HepG2 (cell line): Measurements from ENCODE around the gene SLC2A11. TPM values are rescaled to one million over a fixed set of nuclear protein-coding genes. Genes with fewer than 3 reads are reported as not detected.

Experiments
- AKAP8 ChIP-seq: sonication (generic); formaldehyde crosslinking; IDR thresholded peaks from 2 replicates; pipeline ENCODE4 v1.5.1; 2020; ENCODE audit warnings: mild to moderate bottlenecking, missing genetic modification reagents
- CBX1 ChIP-seq: IDR thresholded peaks from one replicate; pipeline ENCODE4 v1.6.1; 2016; ENCODE audit warnings: antibody characterized with exemption, low read depth
- CCAR2 ChIP-seq: fragments of 200-400 bp; formaldehyde crosslinking; optimal IDR thresholded peaks from 2 replicates; pipeline ENCODE3; 2018; ENCODE audit warnings: low read depth, mild to moderate bottlenecking, low read length, moderate library complexity
- KDM2A ChIP-seq: sonication (generic); formaldehyde crosslinking; IDR thresholded peaks from 2 replicates; pipeline ENCODE4 v1.4.0; 2020; ENCODE audit warnings: low read depth, missing genetic modification reagents, borderline replicate concordance
- KDM3A ChIP-seq: IDR thresholded peaks from 2 replicates; pipeline ENCODE4 v1.6.1; 2018; ENCODE audit warnings: low read depth, missing compliant biosample characterization
- MTA3 ChIP-seq: sonication (generic); formaldehyde crosslinking; IDR thresholded peaks from 2 replicates; pipeline ENCODE4 v1.4.0; 2020; ENCODE audit warnings: missing genetic modification reagents
- SALL1 ChIP-seq: sonication (generic); formaldehyde crosslinking; IDR thresholded peaks from 2 replicates; pipeline ENCODE4 v1.8.0; 2022; ENCODE audit warnings: mild to moderate bottlenecking, missing genetic modification reagents
- SIX1 ChIP-seq: sonication (generic); formaldehyde crosslinking; IDR thresholded peaks from 2 replicates; pipeline ENCODE4 v1.4.0; 2020; ENCODE audit warnings: missing genetic modification reagents, borderline replicate concordance
- SP140L ChIP-seq: sonication (generic); formaldehyde crosslinking; IDR thresholded peaks from 2 replicates; pipeline ENCODE4 v1.4.0; 2020; ENCODE audit warnings: missing genetic modification reagents, borderline replicate concordance
- ZNF772 ChIP-seq: sonication (generic); formaldehyde crosslinking; IDR thresholded peaks from 2 replicates; pipeline ENCODE4 v1.5.0; 2020; ENCODE audit warnings: mild to moderate bottlenecking, missing genetic modification reagents
- ZNF777 ChIP-seq: sonication (generic); formaldehyde crosslinking; IDR thresholded peaks from 2 replicates; pipeline ENCODE4 v1.4.0; 2020; ENCODE audit warnings: missing genetic modification reagents
- ZNF841 ChIP-seq: sonication (generic); formaldehyde crosslinking; IDR thresholded peaks from 2 replicates; pipeline ENCODE4 v1.8.1; 2023; ENCODE audit warnings: missing genetic modification reagents, borderline replicate concordance
- polyA plus RNA-seq, 8 experiments: library from polyadenylated mRNA; depleted of rRNA in 3 of 8; stranded (reverse) in 7 of 8; unstranded in 1 of 8; fragments of >200 nt; fragmentation: Illumina TruSeq in 4 of 8; extraction: Trizol in 4 of 8; gene quantifications; 2 replicates each; pipeline versions ENCODE4 v1.2.1 to v1.2.3, GENCODE V29; 2011 to 2016; ENCODE audit warnings: low read depth in 4 of 8, missing spikeins in 1 of 8, mixed read lengths in 1 of 8; ENCODE audit not compliant: insufficient read depth in 1 of 8
- total RNA-seq, 5 experiments: library from RNA; depleted of rRNA; stranded (reverse); fragments of >200 nt; fragmentation: Illumina TruSeq; extraction: Trizol; gene quantifications; 2 replicates each; pipeline ENCODE4 v1.2.3, GENCODE V29; 2016; ENCODE audit warnings: low read depth in 1 of 5
- TF ChIP-seq, protein P1 (sequence below): sonication (generic); formaldehyde crosslinking; IDR thresholded peaks from 2 replicates; pipeline ENCODE4 v1.4.0; 2020; ENCODE audit warnings: missing genetic modification reagents
- TF ChIP-seq, protein P2 (sequence below): sonication (generic); formaldehyde crosslinking; IDR thresholded peaks from 2 replicates; pipeline ENCODE4 v1.9.0; 2021; ENCODE audit warnings: missing genetic modification reagents, mild to moderate bottlenecking, borderline replicate concordance
- TF ChIP-seq, protein P3 (sequence below): sonication (generic); formaldehyde crosslinking; IDR thresholded peaks from 2 replicates; pipeline ENCODE4 v1.5.0; 2020; ENCODE audit warnings: mild to moderate bottlenecking, missing genetic modification reagents
- TF ChIP-seq, protein P4 (sequence below): sonication (generic); formaldehyde crosslinking; IDR thresholded peaks from 2 replicates; pipeline ENCODE4 v1.5.0; 2020; ENCODE audit warnings: mild to moderate bottlenecking, missing genetic modification reagents
- TF ChIP-seq, protein P5 (sequence below): sonication (generic); formaldehyde crosslinking; IDR thresholded peaks from 2 replicates; pipeline ENCODE4 v1.4.0; 2020; ENCODE audit warnings: missing genetic modification reagents, borderline replicate concordance

The SLC2A11 gene
- total and polyA plus RNA-seq, 2 of the 13 experiments (the other 11 are each of a cell fraction or from before 2014, with no cell fraction given) = 15.2 to 15.4 TPM

DNA sequence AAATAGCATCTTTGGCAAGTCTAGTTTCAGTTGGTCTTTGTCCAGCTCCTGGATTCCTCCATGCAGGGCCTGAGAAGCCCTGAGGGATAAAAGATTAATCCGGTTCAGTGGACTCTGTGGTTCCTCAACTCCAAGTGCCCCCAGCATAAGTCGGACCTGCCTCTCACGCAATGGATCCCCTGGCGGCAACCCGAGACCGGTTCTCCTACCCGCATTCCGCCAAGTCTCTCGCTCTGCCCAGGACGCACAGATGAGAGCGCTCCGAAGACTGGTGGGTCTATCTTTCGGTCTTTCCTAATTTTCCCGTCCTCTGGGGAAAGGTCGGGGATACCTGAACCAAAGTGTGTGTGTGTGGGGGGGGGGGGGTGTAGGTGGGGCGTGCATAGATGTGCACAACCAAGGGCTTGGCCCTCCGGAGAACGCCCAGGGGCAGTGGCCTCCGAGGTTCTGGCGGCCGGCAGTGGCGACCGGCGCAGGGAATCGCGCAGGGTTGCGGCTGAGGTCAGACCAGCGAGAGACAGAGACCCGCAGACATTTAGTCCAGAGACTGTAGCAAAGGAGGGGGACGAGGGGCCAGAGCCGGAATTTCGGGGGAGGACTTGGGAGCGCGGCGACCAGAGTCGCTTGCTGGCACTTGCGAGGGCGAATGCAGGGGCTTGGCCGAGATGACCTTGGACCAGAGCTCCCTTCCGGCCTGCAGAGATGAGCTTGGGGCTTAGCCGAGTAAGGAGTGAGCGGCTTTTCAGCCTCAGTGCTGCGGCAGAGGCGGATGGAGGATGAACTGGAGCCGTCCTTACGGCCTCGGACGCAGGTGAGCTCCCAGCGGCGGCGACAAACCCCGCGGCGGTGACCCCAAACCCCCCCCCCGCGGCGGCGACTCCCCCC lies 712 bp upstream of the SLC2A11 start (continued):
- TF ChIP-seq, protein P1, sequence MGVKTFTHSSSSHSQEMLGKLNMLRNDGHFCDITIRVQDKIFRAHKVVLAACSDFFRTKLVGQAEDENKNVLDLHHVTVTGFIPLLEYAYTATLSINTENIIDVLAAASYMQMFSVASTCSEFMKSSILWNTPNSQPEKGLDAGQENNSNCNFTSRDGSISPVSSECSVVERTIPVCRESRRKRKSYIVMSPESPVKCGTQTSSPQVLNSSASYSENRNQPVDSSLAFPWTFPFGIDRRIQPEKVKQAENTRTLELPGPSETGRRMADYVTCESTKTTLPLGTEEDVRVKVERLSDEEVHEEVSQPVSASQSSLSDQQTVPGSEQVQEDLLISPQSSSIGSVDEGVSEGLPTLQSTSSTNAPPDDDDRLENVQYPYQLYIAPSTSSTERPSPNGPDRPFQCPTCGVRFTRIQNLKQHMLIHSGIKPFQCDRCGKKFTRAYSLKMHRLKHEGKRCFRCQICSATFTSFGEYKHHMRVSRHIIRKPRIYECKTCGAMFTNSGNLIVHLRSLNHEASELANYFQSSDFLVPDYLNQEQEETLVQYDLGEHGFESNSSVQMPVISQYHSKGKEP (CRISPR knock-in tag) = 0 out of 2 replicates have a peak, but pooled peaks have one; percentile 36
- TF ChIP-seq SIX1 (CRISPR knock-in tag) (no peak), CBX1 (no peak), KDM2A (CRISPR knock-in tag) (peak; percentile 5; the same call in 1 of the 2 replicates), CCAR2 (no peak), ZNF777 (CRISPR knock-in tag) (no peak), SP140L (no peak), ZNF772 (CRISPR knock-in tag) (peak; percentile 76; the same call in 1 of the 2 replicates), SALL1 (CRISPR knock-in tag) (peak; percentile 6; the same call in 1 of the 2 replicates), AKAP8 (no peak), MTA3 (no peak), ZNF841 (CRISPR knock-in tag) (no peak), KDM3A (CRISPR knock-in tag) (0 out of 2 replicates have a peak, but pooled peaks have one; percentile 35)
- TF ChIP-seq, protein P2, sequence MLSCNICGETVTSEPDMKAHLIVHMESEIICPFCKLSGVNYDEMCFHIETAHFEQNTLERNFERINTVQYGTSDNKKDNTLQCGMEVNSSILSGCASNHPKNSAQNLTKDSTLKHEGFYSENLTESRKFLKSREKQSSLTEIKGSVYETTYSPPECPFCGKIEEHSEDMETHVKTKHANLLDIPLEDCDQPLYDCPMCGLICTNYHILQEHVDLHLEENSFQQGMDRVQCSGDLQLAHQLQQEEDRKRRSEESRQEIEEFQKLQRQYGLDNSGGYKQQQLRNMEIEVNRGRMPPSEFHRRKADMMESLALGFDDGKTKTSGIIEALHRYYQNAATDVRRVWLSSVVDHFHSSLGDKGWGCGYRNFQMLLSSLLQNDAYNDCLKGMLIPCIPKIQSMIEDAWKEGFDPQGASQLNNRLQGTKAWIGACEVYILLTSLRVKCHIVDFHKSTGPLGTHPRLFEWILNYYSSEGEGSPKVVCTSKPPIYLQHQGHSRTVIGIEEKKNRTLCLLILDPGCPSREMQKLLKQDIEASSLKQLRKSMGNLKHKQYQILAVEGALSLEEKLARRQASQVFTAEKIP (CRISPR knock-in tag) = no peak
- TF ChIP-seq, protein P3, sequence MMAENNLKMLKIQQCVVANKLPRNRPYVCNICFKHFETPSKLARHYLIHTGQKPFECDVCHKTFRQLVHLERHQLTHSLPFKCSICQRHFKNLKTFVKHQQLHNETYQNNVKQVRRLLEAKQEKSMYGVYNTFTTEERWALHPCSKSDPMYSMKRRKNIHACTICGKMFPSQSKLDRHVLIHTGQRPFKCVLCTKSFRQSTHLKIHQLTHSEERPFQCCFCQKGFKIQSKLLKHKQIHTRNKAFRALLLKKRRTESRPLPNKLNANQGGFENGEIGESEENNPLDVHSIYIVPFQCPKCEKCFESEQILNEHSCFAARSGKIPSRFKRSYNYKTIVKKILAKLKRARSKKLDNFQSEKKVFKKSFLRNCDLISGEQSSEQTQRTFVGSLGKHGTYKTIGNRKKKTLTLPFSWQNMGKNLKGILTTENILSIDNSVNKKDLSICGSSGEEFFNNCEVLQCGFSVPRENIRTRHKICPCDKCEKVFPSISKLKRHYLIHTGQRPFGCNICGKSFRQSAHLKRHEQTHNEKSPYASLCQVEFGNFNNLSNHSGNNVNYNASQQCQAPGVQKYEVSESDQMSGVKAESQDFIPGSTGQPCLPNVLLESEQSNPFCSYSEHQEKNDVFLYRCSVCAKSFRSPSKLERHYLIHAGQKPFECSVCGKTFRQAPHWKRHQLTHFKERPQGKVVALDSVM (CRISPR knock-in tag) = no peak
- TF ChIP-seq, protein P4, sequence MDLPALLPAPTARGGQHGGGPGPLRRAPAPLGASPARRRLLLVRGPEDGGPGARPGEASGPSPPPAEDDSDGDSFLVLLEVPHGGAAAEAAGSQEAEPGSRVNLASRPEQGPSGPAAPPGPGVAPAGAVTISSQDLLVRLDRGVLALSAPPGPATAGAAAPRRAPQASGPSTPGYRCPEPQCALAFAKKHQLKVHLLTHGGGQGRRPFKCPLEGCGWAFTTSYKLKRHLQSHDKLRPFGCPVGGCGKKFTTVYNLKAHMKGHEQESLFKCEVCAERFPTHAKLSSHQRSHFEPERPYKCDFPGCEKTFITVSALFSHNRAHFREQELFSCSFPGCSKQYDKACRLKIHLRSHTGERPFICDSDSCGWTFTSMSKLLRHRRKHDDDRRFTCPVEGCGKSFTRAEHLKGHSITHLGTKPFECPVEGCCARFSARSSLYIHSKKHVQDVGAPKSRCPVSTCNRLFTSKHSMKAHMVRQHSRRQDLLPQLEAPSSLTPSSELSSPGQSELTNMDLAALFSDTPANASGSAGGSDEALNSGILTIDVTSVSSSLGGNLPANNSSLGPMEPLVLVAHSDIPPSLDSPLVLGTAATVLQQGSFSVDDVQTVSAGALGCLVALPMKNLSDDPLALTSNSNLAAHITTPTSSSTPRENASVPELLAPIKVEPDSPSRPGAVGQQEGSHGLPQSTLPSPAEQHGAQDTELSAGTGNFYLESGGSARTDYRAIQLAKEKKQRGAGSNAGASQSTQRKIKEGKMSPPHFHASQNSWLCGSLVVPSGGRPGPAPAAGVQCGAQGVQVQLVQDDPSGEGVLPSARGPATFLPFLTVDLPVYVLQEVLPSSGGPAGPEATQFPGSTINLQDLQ (CRISPR knock-in tag) = 0 out of 2 replicates have a peak, but pooled peaks have one; percentile 56
- TF ChIP-seq, protein P5, sequence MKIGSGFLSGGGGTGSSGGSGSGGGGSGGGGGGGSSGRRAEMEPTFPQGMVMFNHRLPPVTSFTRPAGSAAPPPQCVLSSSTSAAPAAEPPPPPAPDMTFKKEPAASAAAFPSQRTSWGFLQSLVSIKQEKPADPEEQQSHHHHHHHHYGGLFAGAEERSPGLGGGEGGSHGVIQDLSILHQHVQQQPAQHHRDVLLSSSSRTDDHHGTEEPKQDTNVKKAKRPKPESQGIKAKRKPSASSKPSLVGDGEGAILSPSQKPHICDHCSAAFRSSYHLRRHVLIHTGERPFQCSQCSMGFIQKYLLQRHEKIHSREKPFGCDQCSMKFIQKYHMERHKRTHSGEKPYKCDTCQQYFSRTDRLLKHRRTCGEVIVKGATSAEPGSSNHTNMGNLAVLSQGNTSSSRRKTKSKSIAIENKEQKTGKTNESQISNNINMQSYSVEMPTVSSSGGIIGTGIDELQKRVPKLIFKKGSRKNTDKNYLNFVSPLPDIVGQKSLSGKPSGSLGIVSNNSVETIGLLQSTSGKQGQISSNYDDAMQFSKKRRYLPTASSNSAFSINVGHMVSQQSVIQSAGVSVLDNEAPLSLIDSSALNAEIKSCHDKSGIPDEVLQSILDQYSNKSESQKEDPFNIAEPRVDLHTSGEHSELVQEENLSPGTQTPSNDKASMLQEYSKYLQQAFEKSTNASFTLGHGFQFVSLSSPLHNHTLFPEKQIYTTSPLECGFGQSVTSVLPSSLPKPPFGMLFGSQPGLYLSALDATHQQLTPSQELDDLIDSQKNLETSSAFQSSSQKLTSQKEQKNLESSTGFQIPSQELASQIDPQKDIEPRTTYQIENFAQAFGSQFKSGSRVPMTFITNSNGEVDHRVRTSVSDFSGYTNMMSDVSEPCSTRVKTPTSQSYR (CRISPR knock-in tag) = no peak
